ENCODE measurements around the gene EPS8L1.

GRCh38 chr19:55089342-55089944, 13.8 kb downstream of the EPS8L1 start:
- TF ChIP-seq POLR2A (IDR thresholded peaks at IDR 0.05) (no peak), CTCF (IDR thresholded peaks at IDR 0.05) (no peak), POLR2AphosphoS5 (IDR thresholded peaks at IDR 0.05) (no peak)
